Ramos (cell line): Measurements from ENCODE around the gene MPP1.

Experiments
- in situ Hi-C: fragments of 300-500 bp; cut with MboI; formaldehyde crosslinking; loops from one replicate; pipeline ENCODE4 v1.14.3; 2022; ENCODE audit warnings: low sequenced_read_pairs; ENCODE audit not compliant: unreplicated experiment

The MPP1 gene

DNA sequence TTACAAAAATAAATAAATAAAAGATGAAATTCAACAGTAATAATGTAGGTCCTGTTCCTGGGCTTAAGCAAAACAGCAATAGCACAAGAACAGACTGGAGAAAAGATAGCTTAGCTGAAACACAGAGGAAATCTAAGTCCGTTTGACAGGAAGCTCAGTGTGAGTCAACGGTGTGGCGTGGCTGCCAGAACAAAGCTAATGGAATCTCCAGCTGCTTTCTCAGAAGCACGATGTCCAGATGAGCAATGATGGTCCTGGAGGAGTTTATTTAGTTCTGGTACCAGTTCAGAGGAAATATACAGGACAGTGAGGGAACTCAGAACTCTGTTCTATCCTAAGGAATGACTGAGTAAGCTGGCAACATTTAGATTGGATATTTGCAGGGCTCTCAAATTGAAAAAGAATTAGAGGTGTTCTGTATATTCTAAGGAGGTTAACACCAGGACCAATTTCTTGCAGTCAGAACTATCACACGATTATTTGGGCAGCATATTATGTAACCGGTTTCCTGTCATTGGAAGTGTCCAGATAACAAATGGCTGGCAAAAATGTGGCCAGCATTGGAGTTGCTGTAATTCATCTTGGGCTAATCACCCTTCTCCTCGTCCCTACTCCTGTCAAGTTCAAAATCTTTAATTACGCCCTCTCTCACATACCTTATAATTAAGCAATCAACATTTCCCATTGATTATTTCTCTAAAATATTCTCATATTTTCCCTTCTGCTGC, 67.1 kb downstream of the MPP1 start:
- in situ Hi-C loops = loop anchor here (25.0 kb wide), 1 partner anchor 151 kb away; the partner anchor contains the start of gene CTAG1A

DNA sequence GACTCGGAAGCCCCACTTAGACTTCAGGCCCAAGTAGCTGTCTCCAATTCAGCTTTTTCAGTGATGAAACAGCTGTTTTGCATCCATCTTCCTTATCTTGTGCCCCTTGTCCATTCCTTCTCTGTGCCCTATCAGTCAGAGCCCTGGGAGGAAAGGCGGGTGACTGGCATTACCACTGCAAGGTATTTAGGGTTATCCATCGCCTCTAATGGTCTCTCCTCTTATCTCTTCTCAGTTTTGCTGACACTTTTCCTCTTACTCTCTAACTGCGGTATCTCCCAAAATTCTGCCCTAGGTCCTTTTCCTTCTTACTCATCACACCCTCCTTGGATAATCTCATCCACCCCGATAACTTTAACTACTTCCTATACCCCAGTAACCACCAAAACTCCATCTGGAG, 68.1 kb downstream of the MPP1 start:
- in situ Hi-C loops = loop anchor here (25.0 kb wide), 1 partner anchor 150 kb away; the partner anchor contains the start of gene CTAG1A

DNA sequence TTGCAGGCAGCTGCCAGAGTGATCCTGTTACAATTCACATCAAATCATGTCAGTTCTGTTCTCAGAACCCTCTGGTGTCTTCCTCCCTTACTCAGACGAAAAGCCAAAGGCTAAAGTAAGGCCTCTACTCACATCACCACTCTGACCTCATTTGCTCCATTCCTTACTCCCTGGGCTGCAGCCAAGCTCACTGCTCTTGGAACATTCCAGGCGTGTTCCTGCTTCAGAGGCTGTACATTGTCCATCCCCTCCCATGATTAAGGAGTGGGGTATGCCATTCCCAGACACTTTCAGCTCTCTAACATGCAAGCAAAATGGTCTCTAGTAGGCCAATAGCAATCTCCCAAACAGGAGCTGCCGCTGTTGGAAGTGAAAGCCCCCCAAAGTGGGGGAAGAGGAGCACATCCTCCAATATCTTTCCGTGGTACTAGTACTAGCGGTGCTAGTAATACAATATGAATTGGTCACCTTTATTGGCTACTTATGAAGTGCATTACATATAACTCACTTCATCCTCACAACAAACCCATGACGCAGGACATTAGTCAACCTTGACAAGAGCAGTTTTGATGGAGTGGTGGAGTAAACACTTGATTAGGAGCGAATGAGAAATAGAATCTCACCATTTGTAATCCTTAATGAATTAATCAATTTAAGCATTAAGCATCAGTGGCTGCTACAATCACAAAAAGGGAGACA, 69.4 kb downstream of the MPP1 start:
- in situ Hi-C loops = loop anchor here (25.0 kb wide), 1 partner anchor 149 kb away; the partner anchor contains the start of gene CTAG1A

DNA sequence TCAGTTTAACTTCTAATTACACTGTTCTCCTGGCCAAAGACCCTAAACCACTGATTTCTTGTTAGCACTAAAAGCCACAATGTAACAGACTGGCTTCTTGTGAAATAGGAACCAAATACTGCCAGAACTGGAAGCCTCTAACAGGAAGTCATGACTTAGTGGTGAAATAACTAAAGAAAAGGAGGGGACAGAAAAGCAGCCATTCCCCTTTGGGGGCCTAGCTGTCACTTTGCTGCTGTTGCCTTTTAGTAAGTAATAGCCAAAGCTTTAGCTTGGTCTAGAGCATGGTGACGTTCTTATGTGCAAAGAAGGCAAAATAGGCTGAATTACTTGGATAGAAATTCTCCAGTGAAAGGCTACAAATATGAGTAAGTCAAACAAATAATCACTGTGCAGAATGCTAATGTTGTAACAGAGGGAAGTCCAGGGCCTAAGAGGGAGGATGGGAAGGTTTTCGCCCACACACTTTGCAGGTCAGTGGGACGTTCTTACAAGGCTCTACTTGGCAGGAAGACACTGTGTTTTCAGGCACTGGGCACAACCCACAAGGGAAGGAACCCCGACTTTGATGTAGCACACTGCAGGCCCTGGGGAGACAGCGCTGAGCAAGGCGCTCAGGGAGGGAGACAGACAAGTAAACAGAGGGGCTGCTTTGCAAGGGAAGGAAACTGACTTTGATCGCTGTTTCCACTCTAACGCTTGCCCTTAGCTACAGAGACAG, 71.1 kb downstream of the MPP1 start:
- in situ Hi-C loops = loop anchor here (25.0 kb wide), 1 partner anchor 147 kb away; the partner anchor contains the start of gene CTAG1A

DNA sequence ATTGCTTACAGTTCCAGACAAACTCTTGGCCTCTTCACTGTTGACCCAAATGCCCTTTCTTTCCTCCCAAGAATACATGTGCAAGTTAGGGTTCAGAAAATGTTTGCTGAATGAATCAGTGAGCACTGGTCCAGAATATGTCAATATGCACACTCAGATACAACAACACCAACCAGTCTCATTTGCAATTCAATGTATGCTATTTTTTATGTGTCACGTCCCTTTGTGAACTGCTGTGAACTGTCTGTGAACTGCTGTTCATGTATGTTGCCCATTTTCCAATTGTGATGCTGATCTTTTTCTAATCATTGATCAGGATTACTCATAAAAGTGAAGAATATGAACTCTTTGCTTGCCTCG, 72.2 kb downstream of the MPP1 start:
- in situ Hi-C loops = loop anchor here (25.0 kb wide), 1 partner anchor 146 kb away; the partner anchor contains the start of gene CTAG1A

DNA sequence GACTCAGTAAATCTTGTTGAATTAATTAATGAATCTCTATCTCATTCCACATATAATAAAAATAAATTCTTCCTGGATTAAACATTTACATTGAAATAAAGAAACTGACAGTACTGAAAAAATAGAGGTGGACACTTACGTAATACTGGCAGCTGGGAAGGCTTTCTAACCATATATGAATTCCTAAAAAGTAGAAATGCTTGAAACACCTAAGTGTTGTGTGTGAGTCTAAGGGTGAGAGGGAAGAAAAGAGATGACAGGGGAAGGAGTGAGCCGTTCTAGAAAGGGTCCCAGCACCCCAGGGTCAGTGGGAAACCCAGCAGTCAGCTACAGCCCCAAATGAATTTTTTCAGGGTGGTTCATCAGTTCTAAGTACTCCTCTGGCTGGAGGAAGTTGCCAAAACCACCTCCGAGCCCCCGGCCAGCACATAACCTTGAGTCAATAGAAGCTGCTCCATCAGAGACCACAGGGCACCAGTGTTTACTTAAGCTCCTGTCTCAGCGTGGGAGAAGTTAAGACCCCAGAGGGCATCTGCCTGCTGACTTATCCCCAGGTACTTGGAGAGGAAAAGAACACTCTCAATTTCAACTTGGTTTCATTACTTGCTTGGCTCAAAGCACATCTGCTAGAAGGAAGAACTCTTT, 72.7 kb downstream of the MPP1 start:
- in situ Hi-C loops = loop anchor here (25.0 kb wide), 1 partner anchor 145 kb away; the partner anchor contains the start of gene CTAG1A

DNA sequence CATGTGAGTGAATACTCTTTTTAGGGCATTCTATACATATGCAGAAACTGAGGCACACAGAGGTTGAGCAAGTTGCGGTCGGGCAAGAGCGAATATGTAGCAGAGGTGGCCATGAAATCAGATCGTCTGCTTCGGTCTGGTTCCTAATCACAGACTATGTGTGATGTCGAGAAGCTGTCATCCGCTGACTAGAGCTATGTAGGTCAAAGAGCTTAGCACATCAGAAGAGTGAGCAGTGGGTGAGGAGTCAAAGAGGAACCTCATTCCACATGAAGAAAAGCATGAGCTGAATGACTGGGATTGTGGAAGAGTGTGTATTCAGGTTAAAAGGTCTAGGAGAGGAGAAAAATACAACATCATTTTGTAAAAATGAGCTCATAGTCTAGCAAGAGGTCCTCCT, 73.4 kb downstream of the MPP1 start:
- in situ Hi-C loops = loop anchor here (25.0 kb wide), 1 partner anchor 145 kb away; the partner anchor contains the start of gene CTAG1A

DNA sequence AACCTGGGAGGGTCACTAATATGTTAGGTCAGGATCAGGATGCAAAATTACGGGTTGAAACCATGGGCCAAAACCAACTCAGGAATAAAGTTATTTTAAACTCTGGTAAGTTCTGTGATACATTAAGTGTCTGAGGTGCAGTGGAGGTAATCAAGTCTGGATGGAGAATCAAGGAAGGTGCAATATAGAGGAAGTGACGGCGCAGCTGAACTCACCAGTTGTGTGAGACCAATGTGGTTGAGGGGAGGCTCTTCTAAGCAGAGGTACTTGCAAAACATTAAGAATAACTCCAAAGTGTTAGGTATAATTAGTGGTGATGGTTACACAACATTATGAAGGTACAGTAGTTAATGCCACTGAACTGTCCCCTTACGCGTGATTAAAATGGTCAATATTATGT, 74.1 kb downstream of the MPP1 start:
- in situ Hi-C loops = loop anchor here (25.0 kb wide), 1 partner anchor 144 kb away; the partner anchor contains the start of gene CTAG1A

DNA sequence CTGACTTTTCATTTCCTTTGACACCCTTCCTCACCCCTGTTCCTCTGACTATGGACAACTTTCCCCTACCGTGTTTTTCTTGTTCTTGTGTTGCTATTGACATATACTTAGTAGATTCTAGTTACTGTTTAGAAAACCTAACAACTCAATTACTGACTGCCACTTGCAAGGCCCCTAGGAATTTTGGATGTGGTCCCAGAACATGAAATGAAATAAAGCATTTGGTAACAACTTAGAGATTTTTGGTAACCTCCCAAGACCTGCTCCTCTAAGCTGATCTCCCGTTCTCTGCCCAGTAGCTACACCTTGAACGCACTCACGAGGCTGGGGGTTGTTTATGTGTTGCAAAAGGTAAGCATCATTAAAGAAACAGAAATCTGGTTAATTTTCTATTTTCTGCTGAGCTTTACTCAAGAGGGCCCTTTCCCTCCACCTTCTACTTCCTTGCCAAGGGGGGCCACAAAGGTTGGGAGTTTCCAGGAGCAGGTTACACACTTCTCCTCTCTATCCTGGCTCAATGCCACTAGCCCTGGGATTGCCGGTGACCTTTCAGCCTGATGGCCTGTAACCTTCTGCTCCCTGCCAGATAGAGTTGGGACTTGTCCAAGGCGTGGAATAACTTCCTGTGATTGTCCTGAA, 74.9 kb downstream of the MPP1 start:
- in situ Hi-C loops = loop anchor here (25.0 kb wide), 1 partner anchor 143 kb away; the partner anchor contains the start of gene CTAG1A

DNA sequence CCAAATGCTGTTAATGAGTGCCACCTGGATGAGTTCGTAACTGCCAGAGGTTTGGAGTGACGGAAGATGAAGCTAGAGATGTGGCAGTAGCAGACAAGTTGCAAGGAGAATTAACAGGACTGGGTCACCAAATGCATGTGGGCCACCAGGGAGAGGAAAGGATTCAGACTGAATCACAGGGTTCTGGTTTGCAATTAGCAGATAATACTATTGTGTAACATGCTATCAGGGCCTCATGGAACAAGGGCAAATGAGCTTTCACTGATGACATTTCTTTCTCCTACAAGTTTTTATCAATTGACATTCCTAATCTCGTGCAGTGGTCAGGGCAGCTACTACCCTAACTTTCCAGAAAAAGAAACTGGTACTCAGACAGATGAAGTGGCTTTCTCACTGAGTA, 75.8 kb downstream of the MPP1 start:
- in situ Hi-C loops = loop anchor here (25.0 kb wide), 1 partner anchor 142 kb away; the partner anchor contains the start of gene CTAG1A
